Liver (tissue), 3 donors: ENCODE measurements around the gene DMPK.

Experiments used
- CTCF ChIP-seq: fragments of 150-350 bp; IDR thresholded peaks from 2 replicates; pipeline ENCODE4 v1.5.1; 2017; ENCODE audit warnings: improper control_type of control experiment, low read depth, low read length; ENCODE audit not compliant: missing input control
- GABPA ChIP-seq, 2 donors: IDR thresholded peaks in 1 of 2; conservative IDR thresholded peaks in 1 of 2; 2 replicates each; pipeline ENCODE4 v1.6.1; 2016; ENCODE audit warnings: antibody characterized with exemption in 2 of 2, mild to moderate bottlenecking in 1 of 2, moderate library complexity in 1 of 2
- JUND ChIP-seq, 2 donors: IDR thresholded peaks; 2 replicates each; pipeline ENCODE4 v1.6.1; 2016; ENCODE audit warnings: antibody characterized with exemption in 2 of 2
- MAX ChIP-seq: IDR thresholded peaks from 2 replicates; pipeline ENCODE4 v1.6.1; 2016; ENCODE audit warnings: antibody characterized with exemption
- RAD21 ChIP-seq, 2 donors: IDR thresholded peaks; 2 replicates each; pipeline ENCODE4 v1.6.1; 2016; ENCODE audit warnings: antibody characterized with exemption in 2 of 2, mild to moderate bottlenecking in 2 of 2
- SP1 ChIP-seq: IDR thresholded peaks from 2 replicates; pipeline ENCODE4 v1.6.1; 2018; ENCODE audit warnings: antibody characterized with exemption, mild to moderate bottlenecking
- YY1 ChIP-seq: IDR thresholded peaks from 2 replicates; pipeline ENCODE4 v1.6.1; 2016; ENCODE audit warnings: antibody characterized with exemption, mild to moderate bottlenecking
- ZBTB33 ChIP-seq: IDR thresholded peaks from 2 replicates; pipeline ENCODE4 v1.6.1; 2016; ENCODE audit warnings: antibody characterized with exemption
- donor health status: healthy.
- donor health status: healthy.

GRCh38 chr19:45819769-45820168 is 37.5 kb upstream of the DMPK start:
- TF ChIP-seq ZBTB33 (no peak), RAD21 (IDR thresholded peaks at IDR 0.05) (no peak), MAX (no peak), CTCF (no peak), YY1 (no peak), GABPA (IDR thresholded peaks at IDR 0.05 in 1 of 2, conservative IDR thresholded peaks at IDR 0.05 in 1 of 2) (no peak), JUND (IDR thresholded peaks at IDR 0.05) (no peak), SP1 (no peak)
